H7 (cell line): ENCODE measurements around the gene IFITM1. TPM values are rescaled to one million over a fixed set of nuclear protein-coding genes. Genes with fewer than 3 reads are reported as not detected.
"Not testable (repeated sequence)": the region's sequence is repeated elsewhere in the genome, so short reads cannot be mapped to it uniquely, and the experiment has no call there.

ENCODE experiments used
- DNase-seq: peaks from one replicate; pipeline ENCODE4 v3.0.0; 2012
- H3K27me3 ChIP-seq: 2 replicates; pipeline ENCODE4 v1.6.0; 2011; ENCODE audit warnings: mild to moderate bottlenecking, low read length; ENCODE audit not compliant: control insufficient read depth, insufficient read depth
- H3K36me3 ChIP-seq: replicated peaks from 2 replicates; pipeline ENCODE4 v1.5.1; 2011; ENCODE audit warnings: low read length; ENCODE audit not compliant: control insufficient read depth, insufficient read depth
- H3K4me3 ChIP-seq: 2 replicates; pipeline ENCODE4 v1.5.1; 2011; ENCODE audit warnings: low read depth, mild to moderate bottlenecking, control low read depth, low read length, moderate library complexity; ENCODE audit not compliant: insufficient read depth
- total RNA-seq: library from RNA; depleted of rRNA; stranded (reverse); fragments of >200 nt; shearing (Covaris generic); gene quantifications from 2 replicates; pipeline ENCODE4 v1.2.3, GENCODE V29; 2014

The IFITM1 gene
- total RNA-seq, 1 experiment from 2014 or later: 1,404 TPM

GRCh38 chr11:318405-319120 lies 4.7 kb downstream of the IFITM1 start:
- not testable (repeated sequence) for DNase-seq

GRCh38 chr11:319121-319887 lies 5.5 kb downstream of the IFITM1 start:
- peak overlapping the region; percentile 38; the same call in 1 of the 2 replicates for H3K4me3 ChIP-seq
- H3K27me3 ChIP-seq, H3K36me3 ChIP-seq: not testable (repeated sequence)
- DNase-seq: peak; percentile 51

More at GRCh38 chr11:318405-319120, 4.7 kb downstream of the IFITM1 start:
- H3K36me3 ChIP-seq, H3K27me3 ChIP-seq: not testable (repeated sequence)
- H3K4me3 ChIP-seq: peak overlapping the region; percentile 38

- H3K27me3 ChIP-seq, DNase-seq, H3K36me3 ChIP-seq: not testable (repeated sequence)
- H3K4me3 ChIP-seq: peak overlapping the region; percentile 61
Measured at GRCh38 chr11:319888-320273, 6.0 kb downstream of the IFITM1 start.

- Histone ChIP-seq H3K4me3 (no peak overlapping the region), H3K27me3 (no peaks in the 10 kb centered on the region), H3K36me3 (no peaks in the 10 kb centered on the region; the same call in 1 of the 2 replicates)
- DNase-seq: peak; percentile 51
Measured at GRCh38 chr11:324156-324555, 10.3 kb downstream of the IFITM1 start.

- not testable (repeated sequence) for H3K27me3 ChIP-seq, DNase-seq, H3K4me3 ChIP-seq, H3K36me3 ChIP-seq
Measured at GRCh38 chr11:324593-325517, 11.0 kb downstream of the IFITM1 start.

GRCh38 chr11:325796-326591 lies 12.2 kb downstream of the IFITM1 start:
- H3K4me3 ChIP-seq: no peak overlapping the region
- DNase-seq: no peak

GRCh38 chr11:326592-326841 lies 12.7 kb downstream of the IFITM1 start:
- no peaks in the 10 kb centered on the region for H3K27me3 ChIP-seq
- no peaks in the 10 kb centered on the region for H3K36me3 ChIP-seq
- no peak overlapping the region for H3K4me3 ChIP-seq
- DNase-seq: no peak

More at GRCh38 chr11:325796-326591, 12.2 kb downstream of the IFITM1 start:
- H3K27me3 ChIP-seq: no peaks in the 10 kb centered on the region
- no peaks in the 10 kb centered on the region for H3K36me3 ChIP-seq

GRCh38 chr11:326842-327580 lies 13.2 kb downstream of the IFITM1 start:
- no peak overlapping the region for H3K4me3 ChIP-seq
- peak; percentile 35 for DNase-seq
- H3K27me3 ChIP-seq: no peaks in the 10 kb centered on the region
- H3K36me3 ChIP-seq: no peaks in the 10 kb centered on the region

GRCh38 chr11:327581-327923 lies 13.7 kb downstream of the IFITM1 start:
- no peak overlapping the region for H3K4me3 ChIP-seq
- no peak for DNase-seq
- H3K27me3 ChIP-seq: no peaks in the 10 kb centered on the region
- no peaks in the 10 kb centered on the region for H3K36me3 ChIP-seq

GRCh38 chr11:328012-328411 lies 14.2 kb downstream of the IFITM1 start:
- peak; percentile 30 for DNase-seq
- Histone ChIP-seq H3K4me3 (no peak overlapping the region), H3K36me3 (no peaks in the 10 kb centered on the region), H3K27me3 (no peaks in the 10 kb centered on the region)

GRCh38 chr11:328516-329100 lies 14.8 kb downstream of the IFITM1 start:
- H3K4me3 ChIP-seq, H3K27me3 ChIP-seq, DNase-seq, H3K36me3 ChIP-seq: not testable (repeated sequence)

- Histone ChIP-seq H3K27me3 (no peaks in the 10 kb centered on the region), H3K36me3 (no peaks in the 10 kb centered on the region), H3K4me3 (no peak overlapping the region)
- DNase-seq: no peak
Measured at GRCh38 chr11:329886-330253, 16.0 kb downstream of the IFITM1 start.

GRCh38 chr11:330307-330693 lies 16.5 kb downstream of the IFITM1 start:
- H3K36me3 ChIP-seq: no peaks in the 10 kb centered on the region
- no peak for DNase-seq

More at GRCh38 chr11:330307-330693, 16.5 kb downstream of the IFITM1 start:
- Histone ChIP-seq H3K27me3 (no peaks in the 10 kb centered on the region), H3K4me3 (no peak overlapping the region)
